HL-60 (cell line): ENCODE results near the gene NSRP1.
A peak's percentile ranks its signal among the peaks of the same experiment; 100 is the strongest.

Experiments used
- DNase-seq, 2 experiments: peaks; one replicate each; pipeline ENCODE4 v3.0.0-alpha.2; 2010 to 2020; ENCODE audit warnings: low read depth in 1 of 2, low spot score in 1 of 2
- H3K27ac ChIP-seq: fragments of 250-450 bp; sonication (Bioruptor Pico); replicated peaks from 2 replicates; pipeline ENCODE4 v1.5.1; 2020; ENCODE audit warnings: mild to moderate bottlenecking, moderate library complexity
- H3K27me3 ChIP-seq: fragments of 250-450 bp; sonication (Bioruptor Pico); 2 replicates; pipeline ENCODE4 v1.5.1; 2021; ENCODE audit warnings: mild to moderate bottlenecking, moderate library complexity; ENCODE audit not compliant: insufficient read depth, poor library complexity, severe bottlenecking
- H3K4me3 ChIP-seq: replicated peaks from 2 replicates; pipeline ENCODE4 v1.5.1; 2011; ENCODE audit warnings: mild to moderate bottlenecking, control low read depth, low read length; ENCODE audit not compliant: insufficient read depth
- GABPA ChIP-seq: IDR thresholded peaks from 2 replicates; pipeline ENCODE4 v1.6.1; 2012; ENCODE audit warnings: low read depth
- POLR2AphosphoS5 ChIP-seq: IDR thresholded peaks from 2 replicates; pipeline ENCODE4 v1.6.1; 2012; ENCODE audit warnings: low read depth
- SPI1 ChIP-seq: IDR thresholded peaks from 2 replicates; pipeline ENCODE4 v1.6.1; 2012; ENCODE audit warnings: low read depth, mild to moderate bottlenecking, borderline replicate concordance
- TF ChIP-seq, protein P1 (sequence below): IDR thresholded peaks from 2 replicates; pipeline ENCODE4 v1.6.1; 2012; ENCODE audit warnings: low read depth; ENCODE audit not compliant: insufficient replicate concordance
- TF ChIP-seq, protein P2 (sequence below): IDR thresholded peaks from one replicate; pipeline ENCODE4 v1.5.1; 2011; ENCODE audit warnings: low read length, control low read depth, inconsistent platforms; ENCODE audit not compliant: insufficient read depth

The NSRP1 gene

DNA sequence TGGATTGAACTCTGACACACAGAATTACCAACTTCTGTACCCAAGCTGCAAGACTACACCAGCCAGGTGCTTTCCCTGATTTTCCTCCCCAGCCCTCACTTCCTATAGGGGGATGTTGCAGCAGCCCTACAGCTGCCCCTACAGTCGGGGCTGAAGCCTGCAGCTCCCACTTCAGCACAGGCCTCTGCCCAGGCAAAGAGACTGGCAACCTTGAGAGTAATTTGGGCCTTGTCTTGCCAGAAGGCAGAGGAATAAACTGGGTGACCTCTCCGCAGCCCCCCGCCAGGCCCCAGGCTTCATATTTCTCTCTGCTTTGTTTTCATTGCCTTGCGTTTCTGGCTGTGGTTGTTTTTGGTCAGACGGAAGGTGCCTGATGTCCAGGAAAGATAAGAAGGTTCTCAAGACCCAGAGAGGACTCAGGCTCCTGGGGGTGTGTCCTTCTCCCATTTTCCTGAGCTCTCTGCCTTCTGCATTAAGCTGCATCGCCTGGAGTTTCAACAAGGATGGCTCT, 86.9 kb downstream of the NSRP1 start:
- Histone ChIP-seq H3K27me3 (no peaks in the 10 kb centered on the region), H3K4me3 (no peak overlapping the region), H3K27ac (no peak overlapping the region)
- DNase-seq: no peak
- TF ChIP-seq, protein P1, sequence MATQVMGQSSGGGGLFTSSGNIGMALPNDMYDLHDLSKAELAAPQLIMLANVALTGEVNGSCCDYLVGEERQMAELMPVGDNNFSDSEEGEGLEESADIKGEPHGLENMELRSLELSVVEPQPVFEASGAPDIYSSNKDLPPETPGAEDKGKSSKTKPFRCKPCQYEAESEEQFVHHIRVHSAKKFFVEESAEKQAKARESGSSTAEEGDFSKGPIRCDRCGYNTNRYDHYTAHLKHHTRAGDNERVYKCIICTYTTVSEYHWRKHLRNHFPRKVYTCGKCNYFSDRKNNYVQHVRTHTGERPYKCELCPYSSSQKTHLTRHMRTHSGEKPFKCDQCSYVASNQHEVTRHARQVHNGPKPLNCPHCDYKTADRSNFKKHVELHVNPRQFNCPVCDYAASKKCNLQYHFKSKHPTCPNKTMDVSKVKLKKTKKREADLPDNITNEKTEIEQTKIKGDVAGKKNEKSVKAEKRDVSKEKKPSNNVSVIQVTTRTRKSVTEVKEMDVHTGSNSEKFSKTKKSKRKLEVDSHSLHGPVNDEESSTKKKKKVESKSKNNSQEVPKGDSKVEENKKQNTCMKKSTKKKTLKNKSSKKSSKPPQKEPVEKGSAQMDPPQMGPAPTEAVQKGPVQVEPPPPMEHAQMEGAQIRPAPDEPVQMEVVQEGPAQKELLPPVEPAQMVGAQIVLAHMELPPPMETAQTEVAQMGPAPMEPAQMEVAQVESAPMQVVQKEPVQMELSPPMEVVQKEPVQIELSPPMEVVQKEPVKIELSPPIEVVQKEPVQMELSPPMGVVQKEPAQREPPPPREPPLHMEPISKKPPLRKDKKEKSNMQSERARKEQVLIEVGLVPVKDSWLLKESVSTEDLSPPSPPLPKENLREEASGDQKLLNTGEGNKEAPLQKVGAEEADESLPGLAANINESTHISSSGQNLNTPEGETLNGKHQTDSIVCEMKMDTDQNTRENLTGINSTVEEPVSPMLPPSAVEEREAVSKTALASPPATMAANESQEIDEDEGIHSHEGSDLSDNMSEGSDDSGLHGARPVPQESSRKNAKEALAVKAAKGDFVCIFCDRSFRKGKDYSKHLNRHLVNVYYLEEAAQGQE: no peak
- TF ChIP-seq, protein P2, sequence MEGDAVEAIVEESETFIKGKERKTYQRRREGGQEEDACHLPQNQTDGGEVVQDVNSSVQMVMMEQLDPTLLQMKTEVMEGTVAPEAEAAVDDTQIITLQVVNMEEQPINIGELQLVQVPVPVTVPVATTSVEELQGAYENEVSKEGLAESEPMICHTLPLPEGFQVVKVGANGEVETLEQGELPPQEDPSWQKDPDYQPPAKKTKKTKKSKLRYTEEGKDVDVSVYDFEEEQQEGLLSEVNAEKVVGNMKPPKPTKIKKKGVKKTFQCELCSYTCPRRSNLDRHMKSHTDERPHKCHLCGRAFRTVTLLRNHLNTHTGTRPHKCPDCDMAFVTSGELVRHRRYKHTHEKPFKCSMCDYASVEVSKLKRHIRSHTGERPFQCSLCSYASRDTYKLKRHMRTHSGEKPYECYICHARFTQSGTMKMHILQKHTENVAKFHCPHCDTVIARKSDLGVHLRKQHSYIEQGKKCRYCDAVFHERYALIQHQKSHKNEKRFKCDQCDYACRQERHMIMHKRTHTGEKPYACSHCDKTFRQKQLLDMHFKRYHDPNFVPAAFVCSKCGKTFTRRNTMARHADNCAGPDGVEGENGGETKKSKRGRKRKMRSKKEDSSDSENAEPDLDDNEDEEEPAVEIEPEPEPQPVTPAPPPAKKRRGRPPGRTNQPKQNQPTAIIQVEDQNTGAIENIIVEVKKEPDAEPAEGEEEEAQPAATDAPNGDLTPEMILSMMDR: no peak
- no peak for TF ChIP-seq GABPA
- TF ChIP-seq POLR2AphosphoS5: no peak
- TF ChIP-seq SPI1: no peak

DNA sequence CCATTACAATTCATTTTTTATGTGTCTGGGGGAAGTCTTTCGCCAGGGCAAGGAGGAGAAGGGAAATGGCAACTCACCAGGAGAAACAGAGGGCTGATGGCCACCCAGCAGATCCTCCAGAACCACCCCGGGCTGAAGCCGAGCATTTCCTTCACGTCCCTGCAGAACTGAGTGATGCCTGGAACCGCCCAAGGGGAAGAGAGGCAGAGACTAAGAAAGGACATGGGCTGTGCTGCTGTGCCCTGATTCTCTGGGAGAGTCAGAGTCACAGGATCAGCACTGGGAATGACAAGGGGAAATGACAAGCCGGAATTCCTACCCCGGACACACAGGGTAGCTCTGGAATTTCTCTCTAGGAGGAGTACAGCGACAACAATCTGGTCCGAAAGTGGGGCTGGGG, 91.0 kb downstream of the NSRP1 start:
- DNase-seq: no peak
- TF ChIP-seq, protein P2: no peak
- TF ChIP-seq, protein P1: no peak
- TF ChIP-seq POLR2AphosphoS5 (no peak), GABPA (no peak), SPI1 (no peak)
- Histone ChIP-seq H3K27me3 (no peaks in the 10 kb centered on the region), H3K4me3 (no peak overlapping the region), H3K27ac (no peak overlapping the region)

DNA sequence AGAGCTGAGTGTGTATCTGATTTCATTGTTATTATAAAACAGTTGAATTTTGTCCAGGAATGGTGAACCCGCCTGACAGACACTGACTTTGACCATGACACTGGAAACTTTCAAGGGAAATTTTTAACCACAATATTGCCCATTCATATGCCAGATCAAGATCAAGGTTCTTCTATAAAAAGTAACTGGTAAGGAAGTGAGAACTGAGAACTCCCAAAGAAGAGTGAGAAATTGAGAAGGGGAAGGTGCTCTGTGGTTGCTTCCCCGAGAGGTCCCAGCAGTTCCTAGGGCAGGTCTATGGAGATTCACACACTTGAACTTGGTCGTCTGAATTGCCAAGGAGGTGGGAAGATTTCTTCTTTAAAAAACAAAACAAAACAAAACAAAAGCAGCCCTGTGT, 91.6 kb downstream of the NSRP1 start:
- Histone ChIP-seq H3K4me3 (no peak overlapping the region), H3K27ac (no peak overlapping the region), H3K27me3 (no peaks in the 10 kb centered on the region)
- DNase-seq: no peak
- TF ChIP-seq, protein P1: no peak
- TF ChIP-seq SPI1: 0 out of 2 replicates have a peak, but pooled peaks have one; percentile 3
